Mesendoderm (in vitro differentiated cells): ENCODE results near the gene THSD7B.

Experiments used
- DNase-seq: peaks from one replicate; pipeline ENCODE4 v3.0.0; 2013
- H2AK5ac ChIP-seq: 2 replicates; pipeline ENCODE4 v1.6.1; 2013; ENCODE audit warnings: low read length, inconsistent platforms
- H2BK120ac ChIP-seq: 2 replicates; pipeline ENCODE4 v1.6.1; 2013; ENCODE audit warnings: low read depth, mild to moderate bottlenecking, low read length, moderate library complexity, mixed read lengths
- H2BK15ac ChIP-seq: replicated peaks from 2 replicates; pipeline ENCODE4 v1.6.1; 2013; ENCODE audit warnings: low read depth, mild to moderate bottlenecking, moderate library complexity
- H2BK5ac ChIP-seq: 2 replicates; pipeline ENCODE4 v1.6.1; 2013; ENCODE audit warnings: low read length, inconsistent platforms
- H3K18ac ChIP-seq: 2 replicates; pipeline ENCODE4 v1.6.1; 2013; ENCODE audit warnings: mild to moderate bottlenecking, low read length, mixed read lengths
- H3K23ac ChIP-seq: one replicate; pipeline ENCODE4 v1.6.1; 2013; ENCODE audit warnings: low read length
- H3K27ac ChIP-seq: 2 replicates; pipeline ENCODE4 v1.5.1; 2013; ENCODE audit warnings: low read depth, mild to moderate bottlenecking, inconsistent platforms, low read length, moderate library complexity
- H3K27me3 ChIP-seq: 2 replicates; pipeline ENCODE4 v1.6.1; 2013; ENCODE audit warnings: low read length, control low read depth, mild to moderate bottlenecking, inconsistent platforms; ENCODE audit not compliant: insufficient read depth, poor library complexity
- H3K36me3 ChIP-seq: 2 replicates; pipeline ENCODE4 v1.6.1; 2013; ENCODE audit warnings: low read length, inconsistent platforms; ENCODE audit not compliant: control insufficient read depth, insufficient read depth
- H3K4ac ChIP-seq: one replicate; pipeline ENCODE4 v1.6.1; 2013; ENCODE audit warnings: low read depth, mild to moderate bottlenecking, low read length, moderate library complexity
- H3K4me1 ChIP-seq: 2 replicates; pipeline ENCODE4 v1.6.1; 2013; ENCODE audit warnings: low read depth, low read length, inconsistent platforms; ENCODE audit not compliant: control insufficient read depth
- H3K4me2 ChIP-seq: 2 replicates; pipeline ENCODE4 v1.6.1; 2013; ENCODE audit warnings: low read length
- H3K4me3 ChIP-seq: 2 replicates; pipeline ENCODE4 v1.5.1; 2013; ENCODE audit warnings: mild to moderate bottlenecking, low read length
- H3K56ac ChIP-seq: one replicate; pipeline ENCODE4 v1.6.1; 2013; ENCODE audit warnings: low read length
- H3K79me1 ChIP-seq: 2 replicates; pipeline ENCODE4 v1.6.1; 2013; ENCODE audit warnings: low read length, inconsistent platforms
- H3K79me2 ChIP-seq: 2 replicates; pipeline ENCODE4 v1.6.1; 2013; ENCODE audit warnings: mild to moderate bottlenecking, low read length; ENCODE audit not compliant: control insufficient read depth, insufficient read depth
- H3K9ac ChIP-seq: 2 replicates; pipeline ENCODE4 v1.6.1; 2013; ENCODE audit warnings: low read length, inconsistent platforms
- H4K5ac ChIP-seq: one replicate; pipeline ENCODE4 v1.6.1; 2013; ENCODE audit warnings: low read length
- H4K8ac ChIP-seq: one replicate; pipeline ENCODE4 v1.6.1; 2013; ENCODE audit warnings: low read depth, mild to moderate bottlenecking, control low read depth, low read length, moderate library complexity
- WGBS: extraction: QIAGEN DNeasy Blood & Tissue Kit; methylation state at CpG from one replicate; pipeline ENCODE4 v1.1.7; 2013; ENCODE audit warnings: low lambda C conversion rate, missing lambda C conversion rate; ENCODE audit not compliant: insufficient coverage; ENCODE audit errors: extremely low coverage; 5-methylcytosine and 5-hydroxymethylcytosine counted together

Gene THSD7B

GRCh38 chr2:137151731-137152130 is 386.4 kb downstream of the THSD7B start:
- WGBS: no CpG with 5 or more reads among the region's 2 CpGs
- Histone ChIP-seq H3K79me2 (no peaks in the 10 kb centered on the region), H3K18ac (no peak overlapping the region), H3K4me2 (no peak overlapping the region), H2AK5ac (no peak overlapping the region), H3K4ac (no peak overlapping the region), H3K23ac (no peak overlapping the region), H3K4me1 (no peaks in the 10 kb centered on the region), H3K56ac (no peak overlapping the region), H2BK5ac (no peak overlapping the region), H4K8ac (no peak overlapping the region), H3K27ac (no peak overlapping the region), H3K4me3 (no peak overlapping the region), H3K27me3 (no peaks in the 10 kb centered on the region), H3K9ac (no peak overlapping the region), H3K36me3 (no peaks in the 10 kb centered on the region), H3K79me1 (no peaks in the 10 kb centered on the region), H2BK15ac (no peak overlapping the region), H2BK120ac (no peak overlapping the region), H4K5ac (no peak overlapping the region)
- no peak for DNase-seq

GRCh38 chr2:137154946-137155345 is 389.6 kb downstream of the THSD7B start:
- no peaks in the 10 kb centered on the region for H3K4me1 ChIP-seq
- H4K5ac ChIP-seq: no peak overlapping the region
- H3K9ac ChIP-seq: no peak overlapping the region
- no peak overlapping the region for H2BK5ac ChIP-seq
- no peaks in the 10 kb centered on the region for H3K27me3 ChIP-seq
- no peak overlapping the region for H4K8ac ChIP-seq
- H3K4ac ChIP-seq: no peak overlapping the region
- H3K27ac ChIP-seq: no peak overlapping the region
- no peaks in the 10 kb centered on the region for H3K79me1 ChIP-seq
- no peak overlapping the region for H3K56ac ChIP-seq
- no peaks in the 10 kb centered on the region for H3K79me2 ChIP-seq
- H3K4me2 ChIP-seq: no peak overlapping the region
- no peak overlapping the region for H3K23ac ChIP-seq
- H2BK120ac ChIP-seq: no peak overlapping the region
- H3K4me3 ChIP-seq: no peak overlapping the region
- no CpG with 5 or more reads among the region's 1 CpG for WGBS
- H3K36me3 ChIP-seq: no peaks in the 10 kb centered on the region
- no peak overlapping the region for H2AK5ac ChIP-seq
- DNase-seq: no peak
- no peak overlapping the region for H2BK15ac ChIP-seq
- no peak overlapping the region for H3K18ac ChIP-seq

- H2BK120ac ChIP-seq: no peak overlapping the region
- H3K23ac ChIP-seq: no peak overlapping the region
- no peak overlapping the region for H2BK5ac ChIP-seq
- no peak overlapping the region for H3K4me2 ChIP-seq
- no peak overlapping the region for H3K27ac ChIP-seq
- no peak overlapping the region for H2BK15ac ChIP-seq
- H4K5ac ChIP-seq: no peak overlapping the region
- no peak overlapping the region for H2AK5ac ChIP-seq
- H3K4me1 ChIP-seq: no peaks in the 10 kb centered on the region
- H3K9ac ChIP-seq: no peak overlapping the region
- no peak for DNase-seq
- H3K79me2 ChIP-seq: no peaks in the 10 kb centered on the region
- WGBS: no CpG with 5 or more reads among the region's 4 CpGs
- no peaks in the 10 kb centered on the region for H3K27me3 ChIP-seq
- no peak overlapping the region for H3K4me3 ChIP-seq
- H3K79me1 ChIP-seq: no peaks in the 10 kb centered on the region
- H3K56ac ChIP-seq: no peak overlapping the region
- no peaks in the 10 kb centered on the region for H3K36me3 ChIP-seq
- H3K4ac ChIP-seq: no peak overlapping the region
- no peak overlapping the region for H3K18ac ChIP-seq
- no peak overlapping the region for H4K8ac ChIP-seq
These were observed 390.2 kb downstream of the THSD7B start for GRCh38 chr2:137155356-137156104.

GRCh38 chr2:137156221-137156844 is 391.0 kb downstream of the THSD7B start:
- Histone ChIP-seq H3K27ac (no peak overlapping the region), H3K18ac (no peak overlapping the region), H3K4me3 (no peak overlapping the region), H3K4me1 (no peaks in the 10 kb centered on the region), H4K5ac (no peak overlapping the region), H4K8ac (no peak overlapping the region), H3K9ac (no peak overlapping the region), H3K79me1 (no peaks in the 10 kb centered on the region), H3K56ac (no peak overlapping the region), H3K79me2 (no peaks in the 10 kb centered on the region), H2AK5ac (no peak overlapping the region), H2BK5ac (no peak overlapping the region), H2BK15ac (no peak overlapping the region), H3K23ac (no peak overlapping the region), H2BK120ac (no peak overlapping the region), H3K36me3 (no peaks in the 10 kb centered on the region), H3K27me3 (no peaks in the 10 kb centered on the region), H3K4ac (no peak overlapping the region), H3K4me2 (no peak overlapping the region)
- no peak for DNase-seq
- WGBS: no CpG with 5 or more reads among the region's 4 CpGs

GRCh38 chr2:137157851-137158250 is 392.5 kb downstream of the THSD7B start:
- Histone ChIP-seq H3K79me2 (no peaks in the 10 kb centered on the region), H4K8ac (no peak overlapping the region), H3K4me2 (no peak overlapping the region), H3K27ac (no peak overlapping the region), H3K27me3 (no peaks in the 10 kb centered on the region), H3K18ac (no peak overlapping the region), H2BK5ac (no peak overlapping the region), H3K9ac (no peak overlapping the region), H3K4me1 (no peaks in the 10 kb centered on the region), H2AK5ac (no peak overlapping the region), H3K23ac (no peak overlapping the region), H2BK120ac (no peak overlapping the region), H2BK15ac (no peak overlapping the region), H3K4me3 (no peak overlapping the region), H3K79me1 (no peaks in the 10 kb centered on the region), H3K36me3 (no peaks in the 10 kb centered on the region), H4K5ac (no peak overlapping the region), H3K56ac (no peak overlapping the region), H3K4ac (no peak overlapping the region)
- DNase-seq: no peak
- WGBS: no CpG with 5 or more reads among the region's 1 CpG

- H3K4ac ChIP-seq: no peak overlapping the region
- H3K79me1 ChIP-seq: no peaks in the 10 kb centered on the region
- H3K4me3 ChIP-seq: no peak overlapping the region
- H3K56ac ChIP-seq: no peak overlapping the region
- H3K4me2 ChIP-seq: no peak overlapping the region
- H3K27me3 ChIP-seq: no peaks in the 10 kb centered on the region
- H3K9ac ChIP-seq: no peak overlapping the region
- no peak overlapping the region for H2BK5ac ChIP-seq
- H2AK5ac ChIP-seq: no peak overlapping the region
- no peak overlapping the region for H3K23ac ChIP-seq
- no peaks in the 10 kb centered on the region for H3K4me1 ChIP-seq
- H4K5ac ChIP-seq: no peak overlapping the region
- H2BK120ac ChIP-seq: no peak overlapping the region
- no peak for DNase-seq
- H4K8ac ChIP-seq: no peak overlapping the region
- no peak overlapping the region for H2BK15ac ChIP-seq
- H3K18ac ChIP-seq: no peak overlapping the region
- H3K79me2 ChIP-seq: no peaks in the 10 kb centered on the region
- no peaks in the 10 kb centered on the region for H3K36me3 ChIP-seq
- H3K27ac ChIP-seq: no peak overlapping the region
These were observed 395.9 kb downstream of the THSD7B start for GRCh38 chr2:137161250-137161649.
